T-cell (primary cell): Measurements from ENCODE around the gene SPARC. TPM values are rescaled to one million over a fixed set of nuclear protein-coding genes. Genes with fewer than 3 reads are reported as not detected.

Source experiments
- ATAC-seq, 4 experiments: fragments of 200-7000 bp in 3 of 4; fragments of 150-1000 bp in 1 of 4; cut with Tn5 transposase; replicated peaks in 1 of 4; 1 replicate in 3 of 4; 2 replicates in 1 of 4; pipeline ENCODE4 v1.10.0; 2021; ENCODE audit warnings: moderate library complexity in 3 of 4, mild to moderate bottlenecking in 2 of 4, moderate number of reproducible peaks in 1 of 4
- CTCF ChIA-PET, 2 donors: fragments of 300-600 bp; sonication (Branson Sonifier 250); formaldehyde crosslinking; loops; one replicate each; lab custom pipeline; 2022; ENCODE audit warnings: antibody characterized with exemption in 2 of 2; lab: Charles Lee
- POLR2A ChIA-PET, 2 donors: fragments of 300-600 bp; sonication (Branson Sonifier 250); formaldehyde crosslinking; loops; one replicate each; lab custom pipeline; 2022; ENCODE audit warnings: antibody characterized with exemption in 2 of 2; lab: Charles Lee
- DNase-seq, 35 experiments: peaks; one replicate each; pipeline versions ENCODE4 v3.0.0 to v3.0.0-alpha.2; 2013 to 2023
- H3K27ac ChIP-seq: one replicate; pipeline ENCODE4 v1.5.1; 2013; ENCODE audit warnings: low read length
- H3K27me3 ChIP-seq, 2 experiments: replicated peaks in 1 of 2; 1 replicate in 1 of 2; 2 replicates in 1 of 2; pipeline versions ENCODE4 v1.6.1 to v1.7.0; 2013; ENCODE audit warnings: low read length in 1 of 2, mixed read lengths in 1 of 2; ENCODE audit not compliant: control insufficient read depth in 2 of 2, insufficient read depth in 2 of 2; ENCODE audit errors: extremely low read depth in 1 of 2
- H3K36me3 ChIP-seq, 2 donors: 1 replicate in 1 of 2; 2 replicates in 1 of 2; pipeline versions ENCODE4 v1.6.1 to v1.7.0; 2013; ENCODE audit warnings: low read length in 1 of 2; ENCODE audit not compliant: control insufficient read depth in 2 of 2, insufficient read depth in 1 of 2; ENCODE audit errors: extremely low read depth in 1 of 2
- H3K4me1 ChIP-seq, 2 experiments: 1 replicate in 1 of 2; 2 replicates in 1 of 2; pipeline versions ENCODE4 v1.6.1 to v1.7.0; 2013; ENCODE audit warnings: low read length in 2 of 2, mixed read lengths in 1 of 2; ENCODE audit not compliant: insufficient read depth in 2 of 2, control insufficient read depth in 1 of 2; ENCODE audit errors: extremely low read depth in 1 of 2
- H3K4me3 ChIP-seq, 2 donors: 1 replicate in 1 of 2; 2 replicates in 1 of 2; pipeline versions ENCODE4 v1.5.1 to v1.7.0; 2013; ENCODE audit warnings: mild to moderate bottlenecking in 2 of 2, low read length in 1 of 2, moderate library complexity in 1 of 2; ENCODE audit not compliant: control insufficient read depth in 1 of 2; ENCODE audit errors: extremely low read depth in 1 of 2
- H3K9me3 ChIP-seq: 2 replicates; pipeline ENCODE4 v1.7.0; 2013
- H3K27ac Mint-ChIP-seq, 2 donors: one replicate each; pipeline ENCODE4 v1.8.0; 2020 to 2021; ENCODE audit warnings: mild to moderate bottlenecking in 2 of 2, mixed read lengths in 2 of 2
- H3K27me3 Mint-ChIP-seq, 2 donors: one replicate each; pipeline ENCODE4 v1.8.0; 2021 to 2022; ENCODE audit warnings: mixed read lengths in 2 of 2
- H3K36me3 Mint-ChIP-seq: one replicate; pipeline ENCODE4 v1.8.0; 2021; ENCODE audit warnings: mixed read lengths
- H3K4me1 Mint-ChIP-seq, 3 donors: one replicate each; pipeline ENCODE4 v1.8.0; 2020 to 2022; ENCODE audit warnings: mixed read lengths in 3 of 3, mild to moderate bottlenecking in 1 of 3
- H3K4me3 Mint-ChIP-seq, 3 donors: one replicate each; pipeline ENCODE4 v1.8.0; 2020 to 2022; ENCODE audit warnings: mild to moderate bottlenecking in 3 of 3, mixed read lengths in 3 of 3, moderate library complexity in 3 of 3
- H3K9me3 Mint-ChIP-seq, 3 donors: one replicate each; pipeline ENCODE4 v1.8.0; 2020 to 2022; ENCODE audit warnings: mixed read lengths in 3 of 3
- WGBS: methylation state at CpG from one replicate; pipeline ENCODE4 v1.1.5; 2013; ENCODE audit warnings: missing lambda C conversion rate; ENCODE audit not compliant: insufficient coverage; 5-methylcytosine and 5-hydroxymethylcytosine counted together
- total RNA-seq, 35 experiments: library from RNA in 6 of 35; stranded (reverse) in 6 of 35; fragments of 120-200 nt in 1 of 35; gene quantifications; one replicate each; pipeline versions ENCODE4 v1.2.1 to v1.2.4 and lab custom pipeline; 2013 to 2026

Gene SPARC
- total RNA-seq, 5 donors from 2014 or later (not counting 1 experiment from before 2014, with no cell fraction given): 4.1 to 8.6 (median 5.2) TPM; not detected in 1

DNA sequence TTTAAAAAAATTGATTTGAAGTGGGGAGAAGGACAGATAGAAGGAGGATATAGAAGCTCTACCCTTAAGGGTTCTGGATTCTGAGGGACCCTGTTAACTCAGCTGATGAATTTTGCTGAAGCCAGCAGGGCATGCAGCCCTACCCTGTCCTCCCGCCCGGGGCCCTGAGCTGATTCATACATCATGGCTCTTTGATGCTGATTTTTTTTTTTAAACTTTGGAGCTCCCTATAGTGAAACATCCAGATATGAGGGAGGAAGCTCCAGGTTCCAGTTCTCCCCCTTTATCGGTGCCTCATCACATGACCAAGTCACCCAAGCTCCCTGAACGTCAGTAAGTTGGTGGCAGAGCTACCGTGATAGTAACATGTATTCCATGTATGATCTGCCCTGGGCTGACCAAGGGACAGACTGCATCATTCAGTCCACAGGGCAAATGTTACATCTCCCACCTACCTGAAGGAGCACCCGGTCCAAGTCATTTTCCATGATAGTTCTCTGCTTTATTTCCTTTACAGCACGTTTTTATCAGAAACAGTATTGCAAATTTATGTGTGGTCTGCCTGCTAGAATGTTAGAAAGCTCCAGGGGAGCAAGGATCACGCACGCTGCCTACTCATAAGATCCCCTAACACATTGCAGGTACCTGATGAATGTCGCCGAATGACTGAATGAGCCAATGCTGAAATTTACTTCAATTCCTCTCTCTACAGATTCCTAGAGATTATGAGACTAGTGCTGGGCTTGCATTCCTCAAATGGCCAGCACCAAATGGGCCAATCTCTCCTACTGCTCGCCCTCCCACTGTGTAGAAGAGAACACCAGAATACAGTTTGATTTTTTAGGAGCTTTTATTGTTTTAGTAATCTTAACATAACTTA lies 25.9 kb downstream of the SPARC start:
- no peak for DNase-seq
- Mint-ChIP-seq H3K4me3 (no peak overlapping the region), H3K27me3 (peaks cover 0 to 6% of the 10 kb centered on the region in 2 donors), H3K4me1 (peaks cover 8 to 13% (median 13%) of the 10 kb centered on the region in 3 donors), H3K36me3 (no peaks in the 10 kb centered on the region), H3K9me3 (no peaks in the 10 kb centered on the region), H3K27ac (no peak overlapping the region)
- WGBS: 89% methylated on average over 5 of the region's 12 CpGs
- Histone ChIP-seq H3K27me3 (peaks cover 0 to 9% of the 10 kb centered on the region in 2 experiments), H3K27ac (no peak overlapping the region), H3K36me3 (no peaks in the 10 kb centered on the region), H3K4me1 (peaks cover 0 to 8% of the 10 kb centered on the region in 2 experiments), H3K9me3 (no peaks in the 10 kb centered on the region), H3K4me3 (no peak overlapping the region)
- no peak for ATAC-seq
- CTCF ChIA-PET: interaction anchor here (0.6 to 1.2 kb wide), 6 partner anchors 9 to 146 kb away, joined by 3 to 5 read pairs (median 3); no protein-coding TSS in a partner anchor
- POLR2A ChIA-PET: no interaction called here

DNA sequence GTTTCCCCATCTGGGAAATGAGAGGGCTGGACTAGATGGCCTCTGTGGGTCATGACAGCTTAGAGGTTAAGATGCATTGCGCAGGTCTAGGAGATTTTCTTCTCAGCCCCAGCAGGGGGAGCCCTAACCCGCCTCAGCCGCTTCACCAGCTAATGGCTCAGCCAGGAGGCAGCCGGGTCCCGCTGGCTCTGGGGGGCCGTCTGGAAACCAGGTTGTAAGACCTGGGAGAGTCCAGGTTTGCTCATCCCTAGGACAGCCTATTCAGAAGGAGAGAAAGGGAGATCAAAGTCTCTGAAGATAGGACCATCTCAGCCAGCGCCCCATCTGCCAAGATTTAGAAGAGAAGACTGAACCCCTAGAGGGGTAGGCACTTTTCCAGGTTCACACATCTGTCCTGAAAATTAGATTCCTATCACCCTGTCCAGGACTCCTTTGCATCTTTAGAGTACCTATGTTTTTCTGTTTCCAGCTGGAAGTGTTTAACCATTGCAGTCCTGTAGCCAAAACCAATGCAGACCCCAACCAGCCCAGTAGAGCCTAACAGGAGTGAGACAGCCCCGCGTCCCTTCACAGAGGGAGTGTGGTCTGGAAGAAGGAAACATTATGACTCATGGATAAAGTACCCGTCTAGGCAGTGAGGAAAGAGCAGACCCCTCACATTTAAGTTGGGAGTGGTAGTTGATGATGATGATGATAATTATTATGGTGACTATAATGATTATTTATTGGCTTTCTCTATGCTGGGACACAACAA lies 27.5 kb downstream of the SPARC start:
- Mint-ChIP-seq H3K4me1 (peaks cover 8 to 13% (median 13%) of the 10 kb centered on the region in 3 donors), H3K27me3 (peaks cover 5 to 6% of the 10 kb centered on the region in 2 donors), H3K9me3 (no peaks in the 10 kb centered on the region), H3K27ac (peak overlapping the region in 1 of 2 donors; percentile 25), H3K4me3 (no peak overlapping the region), H3K36me3 (no peaks in the 10 kb centered on the region)
- Histone ChIP-seq H3K4me1 (peaks cover 0 to 8% of the 10 kb centered on the region in 2 experiments), H3K27ac (no peak overlapping the region), H3K9me3 (no peaks in the 10 kb centered on the region), H3K27me3 (peaks cover 0 to 9% of the 10 kb centered on the region in 2 experiments), H3K4me3 (no peak overlapping the region), H3K36me3 (no peaks in the 10 kb centered on the region)
- ChIA-PET POLR2A (no interaction called here), CTCF (interaction anchor here (0.6 to 1.9 kb wide), 13 partner anchors 9 to 691 kb away, joined by 3 to 7 read pairs (median 3); partner anchors contain the start of gene G3BP1 (in 1 of the 2))
- ATAC-seq: peak; percentile 86 to 95 (median 90)
- WGBS: 5% methylated on average over 6 of the region's 10 CpGs
- DNase-seq: peak; percentile 45 to 87 (median 70)

DNA sequence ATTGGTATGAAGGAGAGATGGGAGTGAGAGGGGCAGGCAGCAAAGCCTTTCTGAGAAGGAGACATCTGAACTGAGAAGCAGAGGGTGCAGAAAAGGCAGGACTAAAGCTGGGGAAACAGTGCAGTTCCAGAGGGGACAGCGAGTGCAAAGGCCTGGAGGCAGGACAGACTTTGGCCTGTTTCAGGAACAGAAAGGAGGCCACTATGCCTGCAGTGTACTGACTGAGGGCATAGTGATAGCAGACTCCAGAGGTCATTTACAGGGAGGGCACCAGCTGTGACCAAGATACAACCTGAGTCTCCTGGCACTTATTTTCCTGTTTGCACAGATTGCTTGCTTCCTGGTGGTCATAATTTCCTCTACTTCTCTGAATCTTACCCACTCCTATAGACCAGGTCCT lies 29.6 kb downstream of the SPARC start:
- peaks cover 5 to 6% of the 10 kb centered on the region in 2 donors for H3K27me3 Mint-ChIP-seq
- Histone ChIP-seq H3K9me3 (no peaks in the 10 kb centered on the region), H3K4me3 (no peak overlapping the region), H3K27ac (no peak overlapping the region), H3K36me3 (no peaks in the 10 kb centered on the region), H3K27me3 (peaks cover 0 to 9% of the 10 kb centered on the region in 2 experiments), H3K4me1 (peaks cover 0 to 5% of the 10 kb centered on the region in 2 experiments)
- no peak overlapping the region for H3K27ac Mint-ChIP-seq
- WGBS: 73% methylated on average over 1 of the region's 1 CpG
- no peak for DNase-seq
- no peak overlapping the region for H3K4me3 Mint-ChIP-seq
- ATAC-seq: no peak
- H3K36me3 Mint-ChIP-seq: no peaks in the 10 kb centered on the region
- no peaks in the 10 kb centered on the region for H3K9me3 Mint-ChIP-seq
- peaks cover 0 to 2% (median 2%) of the 10 kb centered on the region in 3 donors for H3K4me1 Mint-ChIP-seq
- ChIA-PET CTCF (interaction anchor here in 1 of 2 donors (0.7 kb wide), 1 partner anchor 34 kb away, joined by 4 read pairs; no protein-coding TSS in a partner anchor), POLR2A (no interaction called here)

DNA sequence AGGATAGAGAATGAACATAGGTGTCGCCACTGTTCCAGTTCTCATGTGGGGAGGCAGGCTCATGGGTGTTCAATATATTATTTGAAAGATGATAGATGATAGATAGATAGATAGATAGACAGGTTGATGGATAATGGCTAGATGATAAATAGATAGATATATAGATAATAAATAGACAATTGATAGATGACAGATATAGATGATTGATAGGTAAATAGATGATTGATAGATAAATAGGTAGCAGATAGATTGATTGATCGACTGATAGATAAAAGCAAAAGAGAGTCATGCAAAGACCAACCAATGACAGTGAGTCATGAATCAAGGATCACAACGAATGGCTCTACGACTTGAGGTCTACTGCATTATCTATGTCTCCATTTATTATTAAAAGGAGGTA lies 30.4 kb downstream of the SPARC start:
- WGBS: 100% methylated on average over 2 of the region's 4 CpGs
- H3K36me3 Mint-ChIP-seq: no peaks in the 10 kb centered on the region
- H3K27me3 Mint-ChIP-seq: peaks cover 5 to 6% of the 10 kb centered on the region in 2 donors
- no peak overlapping the region for H3K4me3 Mint-ChIP-seq
- Histone ChIP-seq H3K4me1 (peaks cover 0 to 8% of the 10 kb centered on the region in 2 experiments), H3K9me3 (no peaks in the 10 kb centered on the region), H3K27ac (no peak overlapping the region), H3K36me3 (no peaks in the 10 kb centered on the region), H3K27me3 (peaks cover 0 to 9% of the 10 kb centered on the region in 2 experiments), H3K4me3 (no peak overlapping the region)
- POLR2A ChIA-PET: no interaction called here
- no peak for ATAC-seq
- CTCF ChIA-PET: interaction anchor here (0.7 kb wide), 2 partner anchors 15 to 47 kb away, joined by 3 to 5 read pairs; no protein-coding TSS in a partner anchor
- no peak overlapping the region for H3K27ac Mint-ChIP-seq
- no peaks in the 10 kb centered on the region for H3K9me3 Mint-ChIP-seq
- DNase-seq: no peak
- peaks cover 0 to 2% (median 2%) of the 10 kb centered on the region in 3 donors for H3K4me1 Mint-ChIP-seq

DNA sequence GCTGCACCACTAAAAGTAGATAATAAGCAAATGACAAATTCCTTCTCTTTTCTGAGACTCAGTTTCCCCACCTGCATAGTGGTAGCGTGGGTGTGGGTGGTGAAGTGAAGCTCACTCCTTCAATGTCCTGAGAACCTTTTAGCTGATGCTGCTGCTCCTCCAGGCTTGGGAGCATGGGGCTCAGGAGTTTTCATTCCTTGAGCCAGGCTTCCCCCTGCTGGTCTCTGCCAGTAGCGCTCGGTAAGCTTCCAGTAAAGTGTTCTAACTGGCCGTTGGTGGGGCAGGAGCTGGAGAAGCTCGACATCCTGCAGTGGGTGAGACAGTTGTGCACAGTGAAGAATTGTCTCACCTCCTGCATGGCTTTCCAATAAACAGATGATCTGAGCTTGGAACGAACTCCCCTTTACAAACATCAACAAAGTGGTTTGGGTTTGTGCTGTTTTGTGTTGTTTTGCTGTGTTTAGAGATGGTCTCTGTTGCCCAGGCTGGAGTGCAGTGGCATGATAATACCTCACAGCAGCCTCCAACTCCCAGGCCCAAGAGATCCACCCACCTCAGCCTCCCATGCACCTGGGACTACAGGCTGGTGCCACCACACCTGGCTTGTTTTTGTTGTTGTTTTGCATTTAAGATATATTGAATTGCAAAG lies 34.6 kb downstream of the SPARC start:
- H3K27ac Mint-ChIP-seq: no peak overlapping the region
- 10% methylated on average over 2 of the region's 6 CpGs for WGBS
- no peak overlapping the region for H3K27ac ChIP-seq
- no peaks in the 10 kb centered on the region for H3K4me1 Mint-ChIP-seq
- no peak overlapping the region for H3K4me3 Mint-ChIP-seq
- H3K27me3 Mint-ChIP-seq: peaks cover 3 to 5% of the 10 kb centered on the region in 2 donors
- DNase-seq (peak; percentile 19 to 82 (median 54)), ATAC-seq (peak; percentile 76 to 98 (median 92))
- H3K9me3 ChIP-seq: no peaks in the 10 kb centered on the region
- POLR2A ChIA-PET: no interaction called here
- H3K4me3 ChIP-seq: no peak overlapping the region
- H3K27me3 ChIP-seq: no peaks in the 10 kb centered on the region
- peaks cover 0 to 3% of the 10 kb centered on the region in 2 experiments for H3K4me1 ChIP-seq
- CTCF ChIA-PET: interaction anchor here (0.5 to 1.8 kb wide), 21 partner anchors 8 to 1865 kb away, joined by 3 to 12 read pairs (median 4); partner anchors contain the start of gene SLC36A1 (in 2 of the 2)
- no peaks in the 10 kb centered on the region for H3K36me3 ChIP-seq
- no peaks in the 10 kb centered on the region for H3K9me3 Mint-ChIP-seq
- H3K36me3 Mint-ChIP-seq: no peaks in the 10 kb centered on the region
